Stimulated activated CD8-positive, alpha-beta memory T cell treated with anti-CD3 and anti-CD28 coated beads, Interleukin-15, amount 100 ng/mL, for 24 hours (primary cell): Measurements from ENCODE around the gene CNTNAP1.
"Not testable (repeated sequence)": the region's sequence is repeated elsewhere in the genome, so short reads cannot be mapped to it uniquely, and the experiment has no call there.

Experiments used
- DNase-seq: peaks from one replicate; pipeline ENCODE4 v3.0.0-alpha.2; 2020; ENCODE audit warnings: low read depth

The CNTNAP1 gene

DNA sequence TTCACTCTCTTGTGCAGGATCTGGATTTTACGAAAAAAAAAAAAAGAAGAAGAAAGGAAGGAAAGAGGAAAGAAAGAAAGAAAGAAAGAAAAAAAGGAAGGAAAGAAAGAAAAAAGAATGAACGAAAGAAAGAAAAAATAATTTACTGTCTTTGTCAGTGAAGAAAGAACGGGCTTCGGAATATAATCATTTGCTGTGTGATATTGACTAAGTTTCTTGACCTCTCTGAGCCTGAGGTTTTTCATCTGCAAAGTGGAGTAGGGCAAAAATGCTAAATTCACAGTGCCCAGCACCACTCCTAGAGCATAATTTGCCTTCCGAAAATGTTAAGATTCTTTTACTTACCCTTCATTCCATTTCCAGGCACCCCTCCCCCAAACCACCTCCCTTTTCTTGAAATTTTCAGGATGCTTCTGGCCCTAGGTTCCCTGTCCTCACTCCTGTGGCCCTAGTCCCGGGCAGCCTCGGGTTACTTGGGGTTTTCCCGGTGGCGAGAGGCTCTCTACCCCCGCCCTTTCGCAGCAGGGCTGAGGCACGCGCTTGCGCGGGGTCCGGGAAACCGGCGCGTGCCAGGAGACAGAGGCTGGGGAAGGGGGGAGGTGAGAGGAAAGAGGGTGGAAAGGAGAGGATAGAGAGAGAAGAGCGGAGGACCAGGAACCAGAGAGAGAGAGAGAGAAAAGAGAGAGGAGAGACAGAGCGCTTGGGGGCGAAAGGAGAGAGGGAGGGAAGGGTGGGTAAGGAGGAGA lies at the start of gene CNTNAP1:
Gene CNTNAP1, plus strand, starts transcription at position 556 of the 746 bp plus-strand sequence. CDS start 299 bp downstream, outside the sequence.
- DNase-seq: no peak

- no peak for DNase-seq
Observed at GRCh38 chr17:42632949-42633444, 49.3 kb upstream of the CNTNAP1 start.

GRCh38 chr17:42639525-42640113 lies 42.7 kb upstream of the CNTNAP1 start:
- no peak for DNase-seq

- DNase-seq: no peak
Observed at GRCh38 chr17:42640121-42640520, 42.2 kb upstream of the CNTNAP1 start.

GRCh38 chr17:42642336-42642735 lies 40.0 kb upstream of the CNTNAP1 start:
- no peak for DNase-seq

GRCh38 chr17:42647778-42648177 lies 34.6 kb upstream of the CNTNAP1 start:
- DNase-seq: no peak

- DNase-seq: no peak
Observed at GRCh38 chr17:42651392-42651791, 30.9 kb upstream of the CNTNAP1 start.

GRCh38 chr17:42653179-42654124 lies 28.9 kb upstream of the CNTNAP1 start:
- DNase-seq: no peak

DNA sequence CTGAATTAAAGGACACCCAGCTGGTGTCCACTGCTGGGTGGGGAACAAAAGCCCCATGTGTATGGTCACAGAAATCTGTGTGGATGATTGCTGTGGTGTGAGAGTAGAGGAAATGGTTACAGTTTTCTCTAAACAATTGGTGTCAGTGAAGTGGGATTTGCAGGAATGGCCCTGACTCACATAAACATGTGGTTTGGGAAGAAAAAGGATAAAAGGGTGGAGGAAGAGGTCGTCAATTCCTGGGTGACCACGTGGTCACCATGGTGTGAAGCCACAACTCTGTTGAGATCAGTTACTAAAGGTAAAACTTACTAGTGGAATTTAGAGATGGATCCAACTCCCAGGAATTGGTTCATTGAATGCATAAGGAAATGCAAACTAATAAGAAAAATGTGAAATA lies 26.8 kb upstream of the CNTNAP1 start:
- DNase-seq: no peak

- DNase-seq: no peak
Observed at GRCh38 chr17:42657824-42658588, 24.3 kb upstream of the CNTNAP1 start.

DNA sequence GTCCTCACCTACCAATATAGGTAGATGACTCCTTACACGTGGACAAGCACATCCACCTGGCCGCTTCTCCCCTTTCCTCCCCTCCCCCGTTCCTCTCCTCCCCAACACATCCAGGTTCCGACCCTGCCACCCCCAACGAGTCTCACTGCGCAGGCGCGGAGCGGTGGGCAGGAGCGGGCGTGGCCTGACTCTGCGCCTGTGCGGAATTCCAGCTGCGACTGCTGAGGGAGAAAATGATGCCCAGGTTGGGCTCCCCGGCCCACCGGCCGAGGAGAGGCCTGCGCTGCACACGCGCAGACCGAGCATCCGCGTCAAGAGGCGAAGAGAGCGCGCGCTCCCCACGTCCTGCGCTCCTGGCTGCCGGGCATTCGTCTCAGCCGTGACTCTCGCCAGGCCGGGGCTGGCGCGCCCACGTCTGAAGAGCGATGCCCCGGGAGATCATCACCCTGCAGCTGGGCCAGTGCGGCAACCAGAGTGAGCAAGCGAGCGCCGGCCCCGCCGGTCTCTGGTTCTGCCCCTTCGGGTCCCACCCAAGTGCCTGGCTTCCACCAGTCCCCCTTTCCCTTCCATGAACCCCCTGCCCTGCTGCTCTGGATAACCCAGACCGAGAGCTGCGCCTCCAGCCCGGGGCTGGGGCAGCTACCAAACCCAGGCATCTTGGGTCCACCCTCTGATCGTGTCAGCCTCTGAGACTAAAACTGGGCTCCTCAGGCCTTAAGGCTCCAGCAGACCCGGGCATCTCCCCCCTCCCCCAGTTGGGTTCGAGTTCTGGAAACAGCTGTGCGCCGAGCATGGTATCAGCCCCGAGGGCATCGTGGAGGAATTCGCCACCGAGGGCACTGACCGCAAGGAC lies 23.0 kb upstream of the CNTNAP1 start, which contains the start of gene TUBG2:
Gene TUBG2, plus strand, starts transcription at position 206 of the 853 bp plus-strand sequence. Its CDS starts 220 bp downstream, at position 426.
- peak; percentile 67 for DNase-seq

DNA sequence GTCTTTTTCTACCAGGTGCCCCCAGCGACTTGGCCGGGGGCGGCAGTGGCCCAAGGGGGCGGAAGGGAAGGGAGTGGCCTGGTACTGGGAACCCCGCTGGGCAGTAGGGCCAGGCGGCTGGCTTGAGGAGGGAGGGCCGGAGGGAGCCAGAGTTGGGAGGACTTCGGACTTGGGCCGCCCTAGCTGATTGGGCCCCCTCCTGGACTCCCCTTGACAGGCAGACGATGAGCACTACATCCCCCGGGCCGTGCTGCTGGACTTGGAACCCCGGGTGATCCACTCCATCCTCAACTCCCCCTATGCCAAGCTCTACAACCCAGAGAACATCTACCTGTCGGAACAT lies 22.4 kb upstream of the CNTNAP1 start:
- not testable (repeated sequence) for DNase-seq

- DNase-seq: no peak
Observed at GRCh38 chr17:42660692-42661345, 21.5 kb upstream of the CNTNAP1 start.

GRCh38 chr17:42665581-42666001 lies 16.7 kb upstream of the CNTNAP1 start:
- DNase-seq: no peak

GRCh38 chr17:42666126-42666525 lies 16.2 kb upstream of the CNTNAP1 start:
- DNase-seq: not testable (repeated sequence)

DNA sequence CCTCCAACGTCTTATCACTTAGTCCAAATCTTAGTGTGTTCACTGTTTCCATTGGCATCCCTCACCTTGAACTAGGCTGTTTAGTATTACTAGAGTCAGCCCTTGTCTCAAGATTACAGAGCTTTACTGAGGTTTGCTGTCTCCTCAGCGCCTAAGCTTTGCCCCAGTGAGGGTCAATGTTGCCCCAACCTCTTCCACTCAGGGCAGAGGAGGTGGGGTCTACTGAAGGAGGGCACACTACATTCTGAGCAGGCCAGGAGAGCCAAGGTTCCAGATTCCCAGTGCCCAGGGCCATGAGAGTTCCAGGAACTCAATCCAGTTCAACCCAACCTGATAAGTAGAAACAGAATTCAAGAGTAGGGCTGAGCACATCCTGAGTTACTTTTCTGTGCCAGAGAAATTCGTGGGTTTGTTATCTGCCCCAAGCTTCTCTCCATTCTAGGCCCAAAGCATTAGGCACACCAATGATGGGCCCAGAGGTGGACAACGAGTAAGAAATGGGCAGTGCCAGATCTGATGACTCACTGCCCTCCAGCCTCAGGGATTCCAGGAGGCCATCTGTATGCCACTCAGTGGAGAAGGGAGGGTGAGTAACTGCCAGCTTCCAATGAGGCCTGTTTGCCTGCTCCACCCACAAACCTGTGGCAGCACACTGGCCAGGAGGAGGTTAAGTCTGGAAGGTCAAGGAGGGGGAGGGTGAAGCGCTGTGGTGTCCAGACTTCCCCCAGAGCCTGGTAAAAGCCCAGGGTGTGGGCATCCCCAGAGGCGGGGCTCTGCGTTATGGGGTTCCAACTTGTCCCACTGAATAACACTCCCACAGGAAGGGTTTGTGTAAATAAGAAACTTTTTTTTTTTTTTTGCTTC lies 15.0 kb upstream of the CNTNAP1 start:
- DNase-seq: no peak

DNA sequence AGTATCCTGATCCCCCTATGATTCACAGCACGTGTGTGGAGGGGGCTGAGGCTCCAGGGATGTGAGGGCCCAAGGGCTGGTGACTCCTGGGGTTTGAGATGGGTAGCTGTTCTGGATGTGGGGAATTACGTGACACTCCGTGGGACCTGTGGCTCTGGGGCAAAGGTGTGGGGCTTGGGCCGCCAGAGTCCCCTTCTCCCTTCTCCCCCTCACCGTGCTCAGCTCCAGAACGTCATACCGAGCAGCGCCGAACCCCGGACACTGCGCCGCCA lies 12.7 kb upstream of the CNTNAP1 start:
- no peak for DNase-seq

DNA sequence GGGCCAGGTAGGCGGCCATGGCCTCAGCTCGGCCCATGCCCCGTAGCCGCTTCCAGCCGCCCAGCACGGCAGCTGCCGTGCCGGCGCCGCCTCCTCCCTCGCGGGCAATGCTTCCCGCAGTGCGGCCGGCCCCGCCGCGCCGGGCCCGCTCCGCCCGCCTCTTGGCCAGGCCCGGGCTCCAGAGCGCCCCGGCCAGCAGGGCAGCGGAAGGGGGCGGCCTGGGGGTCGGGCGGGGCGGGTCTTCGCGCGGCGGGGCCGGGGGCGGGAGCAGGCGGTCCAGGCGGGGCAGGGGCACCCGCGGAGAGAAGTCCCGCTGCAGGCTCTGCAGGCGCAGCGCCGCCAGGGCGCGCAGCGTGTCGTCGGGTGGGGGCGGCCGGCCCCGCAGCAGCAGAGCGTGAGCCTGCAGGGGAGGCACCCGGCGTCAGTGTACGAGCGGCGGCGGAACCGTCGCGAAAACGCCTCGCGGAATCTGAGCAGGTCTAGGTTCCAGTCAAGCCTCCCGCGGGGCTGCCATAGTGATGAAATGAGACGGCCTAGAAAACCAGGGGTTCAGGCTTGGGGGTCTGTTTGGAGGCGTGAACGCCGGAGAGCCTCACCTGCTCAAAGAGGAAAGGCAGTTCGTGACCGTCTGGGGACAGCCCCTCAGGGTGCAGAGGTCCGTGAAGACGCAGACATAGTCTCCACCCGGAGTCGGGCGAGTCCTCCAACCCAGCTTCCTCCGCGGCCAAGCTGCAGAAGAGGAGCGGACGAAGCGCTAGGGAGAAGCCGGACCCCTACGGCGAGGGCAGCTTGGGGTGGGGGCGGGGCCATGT lies 12.1 kb upstream of the CNTNAP1 start:
- DNase-seq: no peak
